D721Med (cell line): ENCODE data around the gene KAT14.
"Not testable (repeated sequence)": the region's sequence is repeated elsewhere in the genome, so short reads cannot be mapped to it uniquely, and the experiment has no call there.

ENCODE experiments used
- DNase-seq: peaks from one replicate; pipeline ENCODE4 v3.0.0; 2011; ENCODE audit warnings: low spot score; ENCODE audit not compliant: insufficient read length
- FAIRE-seq: peaks from 2 replicates; lab custom pipeline; 2011; peaks lifted over from hg19 to GRCh38; lab: Jason Lieb, UNC
- TF ChIP-seq, protein P1 (sequence below): IDR thresholded peaks from 2 replicates; pipeline ENCODE4 v1.5.1; 2012; ENCODE audit warnings: mild to moderate bottlenecking, control low read depth; ENCODE audit not compliant: insufficient read depth; ENCODE audit errors: missing control alignments

The KAT14 gene

GRCh38 chr20:18197382-18198070, 59.9 kb downstream of the KAT14 start:
- FAIRE-seq = no peak

GRCh38 chr20:18202966-18203365, 65.3 kb downstream of the KAT14 start:
- FAIRE-seq = no peak
- no peak for DNase-seq
- TF ChIP-seq, protein P1, sequence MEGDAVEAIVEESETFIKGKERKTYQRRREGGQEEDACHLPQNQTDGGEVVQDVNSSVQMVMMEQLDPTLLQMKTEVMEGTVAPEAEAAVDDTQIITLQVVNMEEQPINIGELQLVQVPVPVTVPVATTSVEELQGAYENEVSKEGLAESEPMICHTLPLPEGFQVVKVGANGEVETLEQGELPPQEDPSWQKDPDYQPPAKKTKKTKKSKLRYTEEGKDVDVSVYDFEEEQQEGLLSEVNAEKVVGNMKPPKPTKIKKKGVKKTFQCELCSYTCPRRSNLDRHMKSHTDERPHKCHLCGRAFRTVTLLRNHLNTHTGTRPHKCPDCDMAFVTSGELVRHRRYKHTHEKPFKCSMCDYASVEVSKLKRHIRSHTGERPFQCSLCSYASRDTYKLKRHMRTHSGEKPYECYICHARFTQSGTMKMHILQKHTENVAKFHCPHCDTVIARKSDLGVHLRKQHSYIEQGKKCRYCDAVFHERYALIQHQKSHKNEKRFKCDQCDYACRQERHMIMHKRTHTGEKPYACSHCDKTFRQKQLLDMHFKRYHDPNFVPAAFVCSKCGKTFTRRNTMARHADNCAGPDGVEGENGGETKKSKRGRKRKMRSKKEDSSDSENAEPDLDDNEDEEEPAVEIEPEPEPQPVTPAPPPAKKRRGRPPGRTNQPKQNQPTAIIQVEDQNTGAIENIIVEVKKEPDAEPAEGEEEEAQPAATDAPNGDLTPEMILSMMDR = no peak

More at GRCh38 chr20:18197382-18198070, 59.9 kb downstream of the KAT14 start:
- DNase-seq = no peak
- TF ChIP-seq, protein P1 = no peak

GRCh38 chr20:18203700-18204099, 66.0 kb downstream of the KAT14 start:
- not testable (repeated sequence) for FAIRE-seq, DNase-seq

- TF ChIP-seq, protein P1 = no peak
- no peak for FAIRE-seq
Measured at GRCh38 chr20:18213002-18213401, 75.3 kb downstream of the KAT14 start.

DNA sequence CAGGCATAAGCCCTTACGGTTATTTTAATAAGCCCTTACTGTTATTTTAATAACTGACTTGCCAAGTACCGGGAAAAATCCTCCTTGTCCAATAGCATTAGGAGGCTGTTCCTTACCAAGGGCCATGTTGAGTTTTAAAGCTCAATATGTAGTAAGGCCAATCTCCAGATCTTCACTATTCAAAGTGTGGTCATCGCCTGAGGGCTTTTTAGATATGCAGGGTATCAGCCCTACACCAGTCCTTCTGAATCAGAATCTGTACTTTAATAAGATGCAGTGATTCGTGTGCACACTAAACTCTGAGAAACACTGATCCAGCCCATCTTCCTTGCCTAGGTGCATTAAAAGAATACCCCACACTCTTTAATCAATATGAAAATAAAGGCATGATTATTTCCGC, 77.9 kb downstream of the KAT14 start:
- TF ChIP-seq, protein P1 = no peak
- FAIRE-seq (no peak), DNase-seq (no peak)

More at GRCh38 chr20:18213002-18213401, 75.3 kb downstream of the KAT14 start:
- no peak for DNase-seq

GRCh38 chr20:18218280-18218679, 80.6 kb downstream of the KAT14 start:
- TF ChIP-seq, protein P1 = no peak
- FAIRE-seq = no peak
- no peak for DNase-seq

DNA sequence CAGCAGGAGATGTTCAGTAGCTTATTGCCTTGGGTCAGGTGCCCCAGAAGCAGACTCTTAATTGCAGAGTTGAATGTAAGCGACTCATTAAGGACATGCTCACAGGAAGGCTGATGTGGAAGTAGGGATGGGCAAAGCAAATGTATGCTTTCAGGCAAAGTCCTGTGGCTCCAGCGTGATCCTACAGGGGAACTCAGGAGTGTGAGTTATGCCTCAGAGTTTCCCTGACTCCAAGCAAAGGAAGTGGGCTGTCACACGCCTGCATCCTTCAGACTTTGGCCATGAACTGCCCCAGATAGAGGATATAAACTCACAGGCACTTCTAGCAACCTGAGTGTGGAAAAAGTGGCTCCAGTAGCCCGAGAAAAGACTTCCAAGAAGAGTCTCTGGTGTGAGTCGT, 85.7 kb downstream of the KAT14 start:
- DNase-seq (no peak), FAIRE-seq (no peak)
- TF ChIP-seq, protein P1 = no peak
